Astrocyte of the cerebellum (primary cell): ENCODE results near the gene DMAC2.
"Not testable (repeated sequence)": the region's sequence is repeated elsewhere in the genome, so short reads cannot be mapped to it uniquely, and the experiment has no call there.

Source experiments
- DNase-seq: peaks from one replicate; pipeline ENCODE4 v3.0.0-alpha.2; 2011; ENCODE audit warnings: low read depth
- H3K4me3 ChIP-seq: 2 replicates; pipeline ENCODE4 v1.5.1; 2011; ENCODE audit warnings: mild to moderate bottlenecking, low read depth, low read length, moderate library complexity
- CTCF ChIP-seq: IDR thresholded peaks from 2 replicates; pipeline ENCODE4 v1.5.1; 2012; ENCODE audit warnings: low read length, low read depth, moderate library complexity, mild to moderate bottlenecking; ENCODE audit errors: missing control alignments
- in situ Hi-C: cut with HindIII; loops from 2 replicates; pipeline ENCODE4 v1.10.0; 2017; ENCODE audit warnings: low sequenced_read_pairs

DMAC2 gene

GRCh38 chr19:41412953-41413352 is 26.8 kb downstream of the DMAC2 start:
- in situ Hi-C loops: no loop called here
- no peak for DNase-seq
- H3K4me3 ChIP-seq: no peak overlapping the region
- no peak for TF ChIP-seq CTCF

- in situ Hi-C loops: no loop called here
- no peak for DNase-seq
- TF ChIP-seq CTCF: no peak
- H3K4me3 ChIP-seq: no peak overlapping the region
Observed at GRCh38 chr19:41411968-41412265, 27.8 kb downstream of the DMAC2 start.

- in situ Hi-C loops: no loop called here
- DNase-seq: no peak
- TF ChIP-seq CTCF: no peak
Observed at GRCh38 chr19:41411100-41411967, 28.4 kb downstream of the DMAC2 start.

GRCh38 chr19:41410336-41411054 is 29.2 kb downstream of the DMAC2 start:
- H3K4me3 ChIP-seq: no peak overlapping the region
- no peak for DNase-seq
- in situ Hi-C loops: no loop called here
- TF ChIP-seq CTCF: no peak

More at GRCh38 chr19:41411100-41411967, 28.4 kb downstream of the DMAC2 start:
- no peak overlapping the region for H3K4me3 ChIP-seq

- DNase-seq: no peak
- TF ChIP-seq CTCF: no peak
- in situ Hi-C loops: no loop called here
- no peak overlapping the region for H3K4me3 ChIP-seq
Observed at GRCh38 chr19:41409288-41409687, 30.4 kb downstream of the DMAC2 start.

- DNase-seq, H3K4me3 ChIP-seq, in situ Hi-C loops: not testable (repeated sequence)
Observed at GRCh38 chr19:41408846-41409245, 30.9 kb downstream of the DMAC2 start.

GRCh38 chr19:41408256-41408655 is 31.5 kb downstream of the DMAC2 start:
- no peak for TF ChIP-seq CTCF
- H3K4me3 ChIP-seq: no peak overlapping the region
- DNase-seq: no peak
- in situ Hi-C loops: no loop called here
